RWPE2 (cell line): ENCODE measurements around the gene HIP1R.
"Not testable (repeated sequence)": the region's sequence is repeated elsewhere in the genome, so short reads cannot be mapped to it uniquely, and the experiment has no call there.

ENCODE experiments used
- ATAC-seq: fragments of 200-7000 bp; cut with Tn5 transposase; 3 replicates; pipeline ENCODE4 v1.9.1; 2021; ENCODE audit warnings: low read depth
- DNase-seq: peaks from one replicate; pipeline ENCODE4 v3.0.0-alpha.2; 2020; ENCODE audit warnings: low spot score
- H3K27ac ChIP-seq: fragments of 450-650 bp; 2 replicates; pipeline ENCODE4 v1.5.1; 2017; ENCODE audit warnings: mild to moderate bottlenecking; ENCODE audit not compliant: poor library complexity, severe bottlenecking
- H3K27me3 ChIP-seq: fragments of 250-450 bp; sonication (Bioruptor Pico); 2 replicates; pipeline ENCODE4 v1.5.1; 2021; ENCODE audit warnings: mild to moderate bottlenecking, moderate library complexity; ENCODE audit not compliant: insufficient read depth, poor library complexity, severe bottlenecking
- H3K36me3 ChIP-seq: fragments of 250-450 bp; sonication (Bioruptor Pico); 2 replicates; pipeline ENCODE4 v1.5.1; 2020; ENCODE audit warnings: low read depth, mild to moderate bottlenecking, moderate library complexity
- H3K4me1 ChIP-seq: fragments of 250-450 bp; sonication (Bioruptor Pico); 2 replicates; pipeline ENCODE4 v1.5.1; 2021; ENCODE audit warnings: mild to moderate bottlenecking, moderate library complexity; ENCODE audit not compliant: insufficient read depth, poor library complexity, severe bottlenecking
- H3K4me3 ChIP-seq: fragments of 250-450 bp; sonication (Bioruptor Pico); 2 replicates; pipeline ENCODE4 v1.5.1; 2021; ENCODE audit warnings: mild to moderate bottlenecking, moderate library complexity; ENCODE audit not compliant: severe bottlenecking
- H3K9me3 ChIP-seq: fragments of 250-450 bp; sonication (Bioruptor Pico); 2 replicates; pipeline ENCODE4 v1.5.1; 2021; ENCODE audit warnings: mild to moderate bottlenecking, moderate library complexity; ENCODE audit not compliant: severe bottlenecking
- TF ChIP-seq, protein P1 (sequence below): fragments of 450-650 bp; IDR thresholded peaks from one replicate; pipeline ENCODE4 v1.5.1; 2017; ENCODE audit warnings: mild to moderate bottlenecking, moderate library complexity; ENCODE audit not compliant: poor library complexity, severe bottlenecking

The HIP1R gene

DNA sequence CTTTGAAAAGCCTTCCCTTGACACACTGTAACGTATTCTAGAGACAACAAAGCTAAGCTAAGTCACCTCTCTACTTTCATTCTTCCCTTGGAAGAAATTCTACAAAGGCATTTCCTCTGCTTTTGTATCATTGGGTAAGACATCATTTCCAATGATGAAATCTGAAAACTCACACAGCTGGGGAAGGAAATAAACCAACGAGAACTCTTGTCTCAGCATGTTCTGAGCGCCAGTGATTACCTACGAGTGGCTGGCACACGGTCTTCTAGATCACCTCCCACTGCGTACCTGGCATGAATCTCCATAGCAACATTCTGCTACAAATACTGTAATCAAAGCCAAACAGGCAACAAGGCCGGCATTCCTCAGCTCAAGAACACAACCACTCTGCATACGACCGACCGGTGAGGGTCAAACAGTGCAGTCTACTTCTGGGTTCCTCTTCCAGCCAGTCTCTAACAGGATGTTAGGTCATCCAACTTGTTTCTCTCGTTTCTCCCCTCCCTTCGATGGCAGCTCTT is 53.0 kb downstream of the HIP1R start:
- TF ChIP-seq, protein P1, sequence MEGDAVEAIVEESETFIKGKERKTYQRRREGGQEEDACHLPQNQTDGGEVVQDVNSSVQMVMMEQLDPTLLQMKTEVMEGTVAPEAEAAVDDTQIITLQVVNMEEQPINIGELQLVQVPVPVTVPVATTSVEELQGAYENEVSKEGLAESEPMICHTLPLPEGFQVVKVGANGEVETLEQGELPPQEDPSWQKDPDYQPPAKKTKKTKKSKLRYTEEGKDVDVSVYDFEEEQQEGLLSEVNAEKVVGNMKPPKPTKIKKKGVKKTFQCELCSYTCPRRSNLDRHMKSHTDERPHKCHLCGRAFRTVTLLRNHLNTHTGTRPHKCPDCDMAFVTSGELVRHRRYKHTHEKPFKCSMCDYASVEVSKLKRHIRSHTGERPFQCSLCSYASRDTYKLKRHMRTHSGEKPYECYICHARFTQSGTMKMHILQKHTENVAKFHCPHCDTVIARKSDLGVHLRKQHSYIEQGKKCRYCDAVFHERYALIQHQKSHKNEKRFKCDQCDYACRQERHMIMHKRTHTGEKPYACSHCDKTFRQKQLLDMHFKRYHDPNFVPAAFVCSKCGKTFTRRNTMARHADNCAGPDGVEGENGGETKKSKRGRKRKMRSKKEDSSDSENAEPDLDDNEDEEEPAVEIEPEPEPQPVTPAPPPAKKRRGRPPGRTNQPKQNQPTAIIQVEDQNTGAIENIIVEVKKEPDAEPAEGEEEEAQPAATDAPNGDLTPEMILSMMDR: no peak
- Histone ChIP-seq H3K27me3 (no peaks in the 10 kb centered on the region), H3K9me3 (no peaks in the 10 kb centered on the region), H3K4me1 (peaks cover 86% of the 10 kb centered on the region), H3K36me3 (peaks cover 14% of the 10 kb centered on the region), H3K27ac (peak overlapping the region; percentile 98), H3K4me3 (peak overlapping the region; percentile 14)
- peak; percentile 96 for DNase-seq
- ATAC-seq: peak; percentile 84

DNA sequence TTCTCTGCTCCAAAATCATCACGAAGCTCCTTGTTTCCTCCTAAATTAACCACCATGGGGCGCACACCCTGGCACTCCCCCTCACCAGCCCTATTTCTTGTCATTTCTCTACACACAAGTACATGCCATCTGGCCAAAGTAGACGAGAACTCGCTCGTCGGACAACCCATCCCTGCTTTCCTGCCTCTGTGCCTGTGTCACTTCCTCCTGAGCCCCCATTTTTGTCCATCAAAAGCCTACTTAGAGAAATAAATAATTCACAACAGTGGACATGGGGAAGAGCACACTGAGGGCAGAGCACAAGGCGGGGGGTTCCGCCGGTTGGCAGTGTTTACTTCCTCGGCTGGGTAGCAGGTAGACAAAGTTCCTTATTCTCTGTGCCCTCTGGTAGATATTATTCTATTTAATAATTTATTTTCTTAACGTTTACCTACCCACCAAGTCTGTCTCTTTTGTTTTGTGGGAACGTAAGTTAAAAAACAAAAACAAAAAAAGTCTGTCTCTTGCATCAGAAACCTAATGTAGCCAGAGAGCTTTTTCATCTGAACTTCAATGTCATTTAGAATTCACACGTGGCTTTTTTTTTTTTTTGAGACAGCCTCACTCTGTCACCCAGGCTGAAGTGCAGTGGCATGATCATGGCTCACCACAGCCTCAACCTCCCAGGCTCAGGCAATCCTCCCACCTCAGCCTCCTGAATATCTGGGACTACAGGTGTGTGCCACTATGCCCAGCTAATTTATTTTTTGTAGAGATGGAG is 54.7 kb downstream of the HIP1R start:
- no peak for DNase-seq

DNA sequence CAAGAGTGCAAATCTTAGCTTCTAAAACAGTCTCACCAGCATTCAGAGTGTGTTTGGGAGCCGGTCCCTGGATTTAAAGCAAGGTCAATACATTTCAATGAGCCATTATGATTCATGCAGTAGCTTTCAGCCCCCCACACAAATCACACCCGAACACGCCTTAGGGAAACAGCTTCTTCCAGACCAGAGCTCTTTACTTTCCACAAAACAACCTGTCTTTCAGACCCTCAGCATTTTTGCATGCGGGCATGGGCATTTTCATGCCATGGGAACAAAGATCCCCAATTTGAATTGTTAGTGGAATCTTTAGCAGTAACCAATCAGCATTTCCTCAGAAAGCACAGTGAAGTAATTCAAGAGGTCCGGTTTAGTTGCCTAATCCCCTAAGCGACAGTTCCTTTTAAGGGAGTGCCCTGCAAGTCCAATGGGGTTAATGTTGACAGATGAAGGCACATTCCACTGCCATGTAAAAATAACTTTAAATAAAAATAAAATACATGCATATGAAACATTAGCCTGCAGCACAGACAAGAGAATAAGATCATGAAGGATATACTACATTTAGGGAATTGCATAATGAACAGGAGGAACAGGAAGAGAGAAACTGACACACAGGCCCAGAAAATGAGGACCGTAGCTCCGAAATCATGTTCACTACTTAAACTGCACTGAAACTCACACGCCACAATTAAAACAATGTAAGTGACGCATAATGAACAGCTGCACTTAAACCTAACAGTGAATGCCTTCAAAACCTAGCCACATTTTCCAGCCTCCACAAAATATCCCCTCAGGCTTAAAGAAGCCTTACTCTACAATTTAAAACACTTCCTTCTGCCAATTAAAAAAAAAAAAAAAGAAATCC is 56.6 kb downstream of the HIP1R start:
- Histone ChIP-seq H3K36me3 (peaks cover 15% of the 10 kb centered on the region), H3K4me3 (peak overlapping the region; percentile 9), H3K9me3 (no peaks in the 10 kb centered on the region), H3K27me3 (no peaks in the 10 kb centered on the region), H3K4me1 (peaks cover 71% of the 10 kb centered on the region), H3K27ac (peak overlapping the region; percentile 98)
- DNase-seq (no peak), ATAC-seq (no peak)
- TF ChIP-seq, protein P1: no peak

More for the DNA sequence above, 54.7 kb downstream of the HIP1R start:
- TF ChIP-seq, protein P1: no peak
- H3K27ac ChIP-seq: peak overlapping the region; percentile 98
- H3K36me3 ChIP-seq: peaks cover 15% of the 10 kb centered on the region
- peaks cover 88% of the 10 kb centered on the region for H3K4me1 ChIP-seq
- no peak overlapping the region for H3K4me3 ChIP-seq
- H3K27me3 ChIP-seq: no peaks in the 10 kb centered on the region
- no peak for ATAC-seq
- no peaks in the 10 kb centered on the region for H3K9me3 ChIP-seq

DNA sequence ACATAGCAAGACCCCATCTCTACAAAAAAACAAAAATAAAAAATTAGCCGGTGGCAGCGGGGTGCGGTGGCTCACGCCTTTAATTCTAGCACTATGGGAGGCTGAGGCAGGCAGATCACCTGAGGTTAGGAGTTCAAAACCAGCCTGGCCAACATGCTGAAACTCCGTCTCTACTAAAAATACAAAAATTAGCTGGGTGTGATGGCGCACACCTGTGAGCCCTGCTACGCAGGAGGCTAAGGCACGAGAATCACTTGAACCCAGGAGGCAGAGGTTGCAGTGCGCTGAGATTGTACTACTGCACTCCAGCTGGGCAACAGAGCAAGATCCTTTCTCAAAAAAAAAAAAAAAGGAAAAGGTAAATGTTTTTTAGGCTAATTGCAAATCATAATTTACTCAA is 57.5 kb downstream of the HIP1R start:
- DNase-seq, ATAC-seq, H3K27me3 ChIP-seq, H3K9me3 ChIP-seq, H3K4me3 ChIP-seq: not testable (repeated sequence)
- peak overlapping the region; percentile 98 for H3K27ac ChIP-seq
- peaks cover 63% of the 10 kb centered on the region for H3K4me1 ChIP-seq
- peaks cover 15% of the 10 kb centered on the region for H3K36me3 ChIP-seq
